ENCODE results near the gene CALCOCO1.

- TF ChIP-seq, protein P1, sequence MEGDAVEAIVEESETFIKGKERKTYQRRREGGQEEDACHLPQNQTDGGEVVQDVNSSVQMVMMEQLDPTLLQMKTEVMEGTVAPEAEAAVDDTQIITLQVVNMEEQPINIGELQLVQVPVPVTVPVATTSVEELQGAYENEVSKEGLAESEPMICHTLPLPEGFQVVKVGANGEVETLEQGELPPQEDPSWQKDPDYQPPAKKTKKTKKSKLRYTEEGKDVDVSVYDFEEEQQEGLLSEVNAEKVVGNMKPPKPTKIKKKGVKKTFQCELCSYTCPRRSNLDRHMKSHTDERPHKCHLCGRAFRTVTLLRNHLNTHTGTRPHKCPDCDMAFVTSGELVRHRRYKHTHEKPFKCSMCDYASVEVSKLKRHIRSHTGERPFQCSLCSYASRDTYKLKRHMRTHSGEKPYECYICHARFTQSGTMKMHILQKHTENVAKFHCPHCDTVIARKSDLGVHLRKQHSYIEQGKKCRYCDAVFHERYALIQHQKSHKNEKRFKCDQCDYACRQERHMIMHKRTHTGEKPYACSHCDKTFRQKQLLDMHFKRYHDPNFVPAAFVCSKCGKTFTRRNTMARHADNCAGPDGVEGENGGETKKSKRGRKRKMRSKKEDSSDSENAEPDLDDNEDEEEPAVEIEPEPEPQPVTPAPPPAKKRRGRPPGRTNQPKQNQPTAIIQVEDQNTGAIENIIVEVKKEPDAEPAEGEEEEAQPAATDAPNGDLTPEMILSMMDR (IDR thresholded peaks at IDR 0.05; ENCODE audit: low read depth, low read length, missing input control): no peak
- peak; percentile 31 for TF ChIP-seq TAF1 (conservative IDR thresholded peaks at IDR 0.05)
Observed at GRCh38 chr12:53659011-53659551, 68.2 kb downstream of the CALCOCO1 start.
